ENCODE data around the gene TPSB2.
"Not testable (repeated sequence)": the region's sequence is repeated elsewhere in the genome, so short reads cannot be mapped to it uniquely, and the experiment has no call there.

The TPSB2 gene

GRCh38 chr16:1199347-1200013, 30.5 kb downstream of the TPSB2 start:
- DNase-seq = no peak

GRCh38 chr16:1198671-1199346, 31.2 kb downstream of the TPSB2 start:
- DNase-seq = not testable (repeated sequence)

GRCh38 chr16:1198194-1198593, 31.8 kb downstream of the TPSB2 start:
- no peak for DNase-seq

GRCh38 chr16:1197237-1197866, 32.6 kb downstream of the TPSB2 start:
- no peak for DNase-seq

GRCh38 chr16:1196494-1196893, 33.5 kb downstream of the TPSB2 start:
- DNase-seq = no peak

GRCh38 chr16:1195393-1195666, 34.7 kb downstream of the TPSB2 start:
- no peak for DNase-seq

GRCh38 chr16:1194665-1195392, 35.2 kb downstream of the TPSB2 start:
- peak in 1 of 2 experiments; percentile 7 for DNase-seq

GRCh38 chr16:1193825-1194581, 36.0 kb downstream of the TPSB2 start:
- no peak for DNase-seq

- no peak for DNase-seq
Measured at GRCh38 chr16:1193143-1193824, 36.7 kb downstream of the TPSB2 start.

- no peak for DNase-seq
Measured at GRCh38 chr16:1192384-1193073, 37.5 kb downstream of the TPSB2 start.

- not testable (repeated sequence) for DNase-seq
Measured at GRCh38 chr16:1190789-1191188, 39.2 kb downstream of the TPSB2 start.

GRCh38 chr16:1189455-1189854, 40.5 kb downstream of the TPSB2 start:
- DNase-seq = no peak

GRCh38 chr16:1188432-1189189, 41.4 kb downstream of the TPSB2 start:
- DNase-seq = peak; percentile 34 to 45

GRCh38 chr16:1185460-1186207, 44.4 kb downstream of the TPSB2 start:
- DNase-seq = not testable (repeated sequence)

GRCh38 chr16:1184980-1185379, 45.0 kb downstream of the TPSB2 start:
- no peak for DNase-seq

GRCh38 chr16:1184156-1184868, 45.7 kb downstream of the TPSB2 start:
- DNase-seq = no peak

- DNase-seq = no peak
Measured at GRCh38 chr16:1182950-1183907, 46.8 kb downstream of the TPSB2 start.

- DNase-seq = no peak
Measured at GRCh38 chr16:1182316-1182671, 47.7 kb downstream of the TPSB2 start.

Data from activated CD4-positive, alpha-beta T cell treated with anti-CD3 and anti-CD28 coated beads, Interleukin-2, amount 50 U/mL, for 48 hours (primary cell).